ENCODE results near the gene STK39.

DNA sequence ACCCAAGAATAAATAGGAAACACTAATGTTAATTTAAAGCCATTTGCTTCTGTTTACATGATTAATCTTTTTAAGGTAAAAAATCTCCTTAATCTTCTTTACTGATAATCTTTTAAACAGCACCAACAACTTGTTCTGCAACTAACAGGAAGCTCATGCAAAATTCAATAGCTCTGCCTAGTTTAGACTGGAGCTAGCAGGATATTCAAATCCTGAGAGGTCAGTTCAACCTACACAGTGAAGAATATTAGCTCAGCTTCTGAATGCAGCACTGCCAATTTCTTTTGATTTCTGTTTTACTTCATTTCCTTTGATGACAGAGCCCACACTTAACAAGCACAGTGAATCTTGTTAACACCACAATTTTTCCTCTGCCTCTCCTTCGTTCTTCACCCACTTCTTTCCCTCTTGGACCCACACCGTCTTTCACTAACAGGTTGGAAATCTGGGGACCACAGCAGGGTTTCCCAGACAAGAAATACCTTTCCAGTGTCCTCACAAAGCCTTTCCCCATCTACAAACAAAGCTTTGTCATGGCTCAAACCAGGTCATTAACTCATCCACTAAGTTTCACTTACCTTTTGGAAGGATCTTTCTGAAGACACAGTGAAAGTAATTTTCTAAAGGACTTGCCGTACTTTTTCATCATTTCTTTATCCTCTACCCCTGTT, 109.8 kb downstream of the STK39 start:
- TF ChIP-seq, protein P1, sequence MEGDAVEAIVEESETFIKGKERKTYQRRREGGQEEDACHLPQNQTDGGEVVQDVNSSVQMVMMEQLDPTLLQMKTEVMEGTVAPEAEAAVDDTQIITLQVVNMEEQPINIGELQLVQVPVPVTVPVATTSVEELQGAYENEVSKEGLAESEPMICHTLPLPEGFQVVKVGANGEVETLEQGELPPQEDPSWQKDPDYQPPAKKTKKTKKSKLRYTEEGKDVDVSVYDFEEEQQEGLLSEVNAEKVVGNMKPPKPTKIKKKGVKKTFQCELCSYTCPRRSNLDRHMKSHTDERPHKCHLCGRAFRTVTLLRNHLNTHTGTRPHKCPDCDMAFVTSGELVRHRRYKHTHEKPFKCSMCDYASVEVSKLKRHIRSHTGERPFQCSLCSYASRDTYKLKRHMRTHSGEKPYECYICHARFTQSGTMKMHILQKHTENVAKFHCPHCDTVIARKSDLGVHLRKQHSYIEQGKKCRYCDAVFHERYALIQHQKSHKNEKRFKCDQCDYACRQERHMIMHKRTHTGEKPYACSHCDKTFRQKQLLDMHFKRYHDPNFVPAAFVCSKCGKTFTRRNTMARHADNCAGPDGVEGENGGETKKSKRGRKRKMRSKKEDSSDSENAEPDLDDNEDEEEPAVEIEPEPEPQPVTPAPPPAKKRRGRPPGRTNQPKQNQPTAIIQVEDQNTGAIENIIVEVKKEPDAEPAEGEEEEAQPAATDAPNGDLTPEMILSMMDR (IDR thresholded peaks at IDR 0.05; ENCODE audit: borderline replicate concordance, extremely low read depth, low read length, poor library complexity, severe bottlenecking) = no peak
- no peak for TF ChIP-seq EZH2 (IDR thresholded peaks at IDR 0.05; ENCODE audit: borderline replicate concordance, low read depth, low read length, severe bottlenecking)
